Measurements from ENCODE around the gene VCP. TPM values are rescaled to one million over a fixed set of nuclear protein-coding genes. Genes with fewer than 3 reads are reported as not detected.

Gene VCP
- polyA plus RNA-seq, 3 donors, result 245 to 269 (median 246) TPM

- DNase-seq, result peak; percentile 86
These were observed 488 bp downstream of the VCP start for GRCh38 chr9:35071814-35072460.

GRCh38 chr9:35070823-35071813, 1.3 kb downstream of the VCP start:
- DNase-seq, result no peak

GRCh38 chr9:35069020-35069419, 3.4 kb downstream of the VCP start:
- DNase-seq, result no peak

- no peak for DNase-seq
These were observed 5.4 kb downstream of the VCP start for GRCh38 chr9:35067056-35067455.

GRCh38 chr9:35060548-35061207, 11.7 kb downstream of the VCP start:
- DNase-seq, result no peak

- DNase-seq, result no peak
These were observed 13.0 kb downstream of the VCP start for GRCh38 chr9:35059438-35059837.

- DNase-seq, result no peak
These were observed 15.2 kb downstream of the VCP start for GRCh38 chr9:35057271-35057620.

- no peak for DNase-seq
These were observed 15.7 kb downstream of the VCP start for GRCh38 chr9:35056571-35057270.

DNA sequence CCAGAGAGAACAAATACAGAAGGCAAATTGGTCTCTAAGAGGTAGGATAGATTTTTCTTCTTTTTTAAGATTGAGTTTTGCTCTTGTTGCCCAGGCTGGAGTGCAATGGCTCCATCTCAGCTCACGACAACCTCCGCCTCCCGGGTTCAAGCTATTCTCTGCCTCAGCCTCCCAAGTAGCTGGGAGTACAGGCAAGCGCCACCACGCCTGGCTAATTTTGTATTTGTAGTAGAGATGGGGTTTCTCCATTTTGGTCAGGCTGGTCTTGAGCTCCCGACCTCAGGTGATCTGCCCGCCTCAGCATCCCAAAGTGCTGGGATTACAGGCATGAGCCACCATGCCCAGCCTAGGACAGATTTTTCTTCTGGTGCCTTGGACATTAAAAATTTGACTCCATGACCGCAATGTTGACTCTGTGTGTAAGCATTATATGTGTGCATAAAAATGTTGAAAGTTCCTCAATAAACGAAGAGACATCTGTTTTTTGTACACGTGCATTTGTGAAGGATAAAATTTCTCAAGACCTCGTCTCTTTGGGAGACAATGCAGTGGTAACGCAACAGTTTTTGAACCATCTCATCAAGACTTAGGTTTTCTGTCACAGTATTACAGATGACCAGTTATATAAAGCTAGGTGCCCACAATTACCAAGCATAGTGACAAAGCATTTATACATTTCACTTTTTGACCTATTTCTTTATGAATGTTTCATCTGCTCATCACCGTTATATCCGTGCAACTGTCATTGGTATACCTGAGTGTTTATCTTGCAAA, 17.4 kb downstream of the VCP start:
- DNase-seq, result no peak

DNA sequence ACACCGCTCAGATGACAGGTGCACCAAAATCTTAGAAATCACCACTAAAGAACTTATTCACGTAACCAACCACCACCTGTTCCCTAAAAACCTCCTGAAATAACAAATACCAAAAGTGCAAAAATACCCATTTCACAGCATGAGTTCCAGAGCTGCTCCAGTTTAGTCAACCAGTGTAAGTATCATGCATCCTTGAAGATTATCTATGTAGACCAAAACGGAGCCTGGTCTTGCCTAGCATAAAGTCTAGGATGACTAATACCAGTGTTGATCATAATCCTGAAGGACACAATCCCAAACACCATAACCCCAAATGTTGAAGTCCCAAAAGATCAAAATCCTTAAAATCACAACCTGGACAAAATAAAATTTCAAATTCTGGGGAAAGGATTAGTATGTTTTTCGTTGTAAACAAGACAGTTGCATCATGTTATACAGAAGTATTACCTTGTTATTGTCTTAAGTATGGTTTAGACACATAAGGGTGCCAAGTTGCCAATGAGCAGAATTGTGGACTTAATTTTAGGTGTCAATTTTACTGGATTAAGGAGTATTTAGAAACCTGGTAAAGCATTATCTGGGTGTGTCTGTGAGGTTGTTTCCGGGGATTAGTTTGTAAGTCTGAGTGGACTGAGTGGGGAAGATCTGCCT, 18.1 kb downstream of the VCP start:
- no peak for DNase-seq

DNA sequence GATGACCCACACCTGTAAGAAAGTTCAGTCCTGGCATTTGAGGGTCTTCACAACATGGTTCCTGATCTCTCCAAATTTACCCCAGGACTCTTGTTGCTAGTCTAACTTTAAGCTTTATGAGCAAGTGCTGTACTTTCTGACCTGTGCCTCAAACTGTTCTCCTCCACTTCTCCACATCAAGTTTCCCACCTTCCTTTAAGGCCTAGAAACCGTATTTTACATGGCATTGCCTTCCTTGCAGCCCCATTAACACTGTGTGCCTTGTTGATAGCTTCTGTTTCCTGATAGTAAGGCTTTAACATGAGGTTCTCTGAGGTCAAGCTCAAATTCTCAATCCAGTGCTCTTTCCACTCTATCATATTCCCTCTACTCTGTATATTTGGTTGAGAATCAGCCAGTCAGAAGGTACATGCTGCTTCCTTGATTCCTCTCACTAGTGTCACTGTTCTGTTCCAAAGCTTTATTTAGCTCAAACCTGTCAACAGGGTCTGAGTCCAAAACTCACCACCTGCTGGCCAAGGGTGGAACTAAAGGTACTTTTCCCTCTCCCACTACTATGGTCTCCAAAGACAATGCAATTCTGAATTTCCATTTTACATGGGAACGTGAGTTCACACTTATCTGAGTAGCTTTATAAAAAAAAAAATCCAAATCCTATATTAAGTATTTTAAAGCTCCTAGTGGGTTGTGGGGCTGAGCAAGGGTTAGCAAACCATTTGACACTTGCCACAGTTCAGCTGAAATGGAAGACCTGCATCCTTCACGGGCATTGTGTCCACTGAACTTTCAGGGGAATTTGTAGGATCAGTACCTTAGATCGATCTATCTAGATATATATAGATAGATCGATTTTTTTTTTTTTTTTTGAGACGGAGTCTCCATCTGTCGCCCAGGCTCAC, 21.1 kb downstream of the VCP start:
- peak; percentile 30 for DNase-seq

- DNase-seq, result no peak
These were observed 23.9 kb downstream of the VCP start for GRCh38 chr9:35048511-35048910.

- no peak for DNase-seq
These were observed 28.4 kb downstream of the VCP start for GRCh38 chr9:35044071-35044470.

DNA sequence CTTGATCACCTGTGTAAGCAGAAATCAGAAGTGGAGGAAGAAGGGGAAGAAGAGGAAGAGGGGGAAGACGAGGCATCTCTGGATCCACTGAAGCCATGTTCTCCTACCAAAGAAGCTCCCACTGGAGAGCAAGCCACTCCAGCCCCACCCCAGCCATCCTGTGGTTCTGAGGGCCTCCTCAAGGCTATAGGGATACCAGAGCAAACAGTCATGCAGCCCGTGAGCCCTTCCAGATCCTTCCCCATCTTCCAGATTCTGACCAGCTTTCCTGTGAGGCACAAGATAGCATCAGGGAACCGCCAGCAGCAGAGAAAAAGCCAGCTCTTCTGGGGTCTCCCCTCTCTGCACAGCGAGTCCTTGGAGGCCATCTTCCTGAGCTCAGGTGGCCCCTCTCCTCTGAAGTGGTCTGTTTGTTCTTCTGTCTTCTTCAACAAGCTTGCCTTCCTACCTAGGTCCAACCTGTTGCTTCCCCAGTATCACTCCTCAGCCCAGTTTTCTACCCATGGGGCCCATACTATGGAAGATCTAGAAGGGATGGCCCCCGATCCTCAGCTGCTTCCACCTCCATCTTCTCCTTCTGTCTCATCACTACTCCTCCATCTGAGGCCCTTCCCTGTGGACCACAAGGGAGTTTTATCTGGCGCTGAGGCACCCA, 29.4 kb downstream of the VCP start:
- no peak for DNase-seq

- DNase-seq, result no peak
These were observed 30.3 kb downstream of the VCP start for GRCh38 chr9:35042081-35042604.

- peak; percentile 24 for DNase-seq
These were observed 36.3 kb downstream of the VCP start for GRCh38 chr9:35035851-35036701.

GRCh38 chr9:35033101-35033500, 39.3 kb downstream of the VCP start:
- DNase-seq, result no peak

- no peak for DNase-seq
These were observed 42.6 kb downstream of the VCP start for GRCh38 chr9:35029852-35030251.

All from renal pelvis (tissue), 4 donors.